Lung (tissue), 12 donors: ENCODE data around the gene GNLY. TPM values are rescaled to one million over a fixed set of nuclear protein-coding genes. Genes with fewer than 3 reads are reported as not detected.
A peak's percentile ranks its signal among the peaks of the same experiment; 100 is the strongest.
"Not testable (repeated sequence)": the region's sequence is repeated elsewhere in the genome, so short reads cannot be mapped to it uniquely, and the experiment has no call there.

Experiments
- ATAC-seq: fragments of 200-7000 bp; cut with Tn5 transposase; one replicate; pipeline ENCODE4 v1.9.1; 2020; ENCODE audit warnings: moderate number of reproducible peaks; ENCODE audit not compliant: insufficient read depth, low FRiP score
- DNase-seq, 3 donors: peaks; one replicate each; pipeline ENCODE4 v3.0.0-alpha.2; 2013 to 2017
- H3K27ac ChIP-seq, 2 donors: one replicate each; pipeline ENCODE4 v1.5.1; 2013; ENCODE audit warnings: mild to moderate bottlenecking in 2 of 2, moderate library complexity in 2 of 2, control low read depth in 1 of 2, inconsistent platforms in 1 of 2, low read depth in 1 of 2, low read length in 1 of 2
- H3K27me3 ChIP-seq, 3 donors: one replicate each; pipeline ENCODE4 v1.5.1; 2013; ENCODE audit warnings: low read length in 2 of 3; ENCODE audit not compliant: control insufficient read depth in 3 of 3, insufficient read depth in 3 of 3
- H3K36me3 ChIP-seq, 4 donors: one replicate each; pipeline ENCODE4 v1.5.1; 2013; ENCODE audit warnings: low read length in 4 of 4, mild to moderate bottlenecking in 1 of 4, moderate library complexity in 1 of 4; ENCODE audit not compliant: control insufficient read depth in 4 of 4, insufficient read depth in 4 of 4
- H3K4me1 ChIP-seq, 5 donors: one replicate each; pipeline ENCODE4 v1.5.1; 2013; ENCODE audit warnings: low read length in 5 of 5, mild to moderate bottlenecking in 2 of 5, moderate library complexity in 1 of 5; ENCODE audit not compliant: control insufficient read depth in 5 of 5, insufficient read depth in 5 of 5
- H3K4me3 ChIP-seq: one replicate; pipeline ENCODE4 v1.5.1; 2013; ENCODE audit warnings: mild to moderate bottlenecking, control low read depth, moderate library complexity
- H3K9ac ChIP-seq, 2 donors: one replicate each; pipeline ENCODE4 v1.5.1; 2013; ENCODE audit warnings: low read length in 2 of 2, control low read depth in 1 of 2; ENCODE audit not compliant: insufficient read depth in 1 of 2
- H3K9me3 ChIP-seq, 4 donors: one replicate each; pipeline ENCODE4 v1.5.1; 2013; ENCODE audit warnings: low read length in 3 of 4, mild to moderate bottlenecking in 1 of 4, moderate library complexity in 1 of 4; ENCODE audit not compliant: control insufficient read depth in 4 of 4, insufficient read depth in 3 of 4
- CTCF ChIP-seq: IDR thresholded peaks from 2 replicates; pipeline ENCODE4 v1.5.1; 2012; ENCODE audit warnings: mild to moderate bottlenecking; ENCODE audit errors: control extremely low read depth, extremely low read depth
- WGBS, 2 donors: extraction: QIAGEN DNeasy Blood & Tissue Kit; methylation state at CpG; one replicate each; pipeline ENCODE4 v1.1.7; 2013; 5-methylcytosine and 5-hydroxymethylcytosine counted together
- polyA plus RNA-seq, 2 donors: library from polyadenylated mRNA; stranded (reverse); fragments of 200-250 nt; gene quantifications; one replicate each; pipeline ENCODE4 v1.2.1, GENCODE V29; 2013
- total RNA-seq, 2 donors: library from RNA; depleted of rRNA in 1 of 2; stranded (reverse); fragments of >200 nt in 1 of 2; gene quantifications; one replicate each; pipeline ENCODE4 v1.2.1, GENCODE V29; 2014 to 2021
- donor health status: control.
- donor health status: control.
- donor health status: Bipolar disorder and iron deficiency.
- donor health status: healthy.
- donor health status: DM: yes; HTN: yes; CAD: no.

Gene GNLY
- total and polyA plus RNA-seq, 4 donors = 9.0 to 13.6 (median 12.1) TPM; not detected in 1

DNA sequence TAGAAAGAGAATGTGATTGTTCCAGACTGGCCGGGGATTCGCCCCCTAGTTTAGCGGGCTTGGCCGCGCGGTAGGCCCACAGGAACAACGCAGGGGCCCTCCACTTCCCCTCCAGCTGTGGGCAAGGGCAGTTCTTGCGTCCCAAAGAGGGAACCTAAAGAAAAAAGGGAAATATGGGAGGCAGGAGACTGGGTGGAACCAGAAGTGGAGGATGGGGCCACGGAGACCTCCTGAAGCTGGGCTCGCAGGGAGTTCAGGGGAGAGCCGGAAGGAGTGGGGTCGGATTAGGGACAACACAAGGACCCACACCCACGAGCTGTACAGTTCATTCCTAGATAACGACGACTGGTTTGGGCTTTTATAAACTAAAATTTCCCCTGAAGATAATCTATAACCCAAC is 18.2 kb downstream of the GNLY start:
- WGBS, 2 donors = 14 to 21% methylated on average over 15 of the region's 15 CpGs
- peaks cover 3 to 41% (median 26%) of the 10 kb centered on the region in 5 donors for H3K4me1 ChIP-seq

DNA sequence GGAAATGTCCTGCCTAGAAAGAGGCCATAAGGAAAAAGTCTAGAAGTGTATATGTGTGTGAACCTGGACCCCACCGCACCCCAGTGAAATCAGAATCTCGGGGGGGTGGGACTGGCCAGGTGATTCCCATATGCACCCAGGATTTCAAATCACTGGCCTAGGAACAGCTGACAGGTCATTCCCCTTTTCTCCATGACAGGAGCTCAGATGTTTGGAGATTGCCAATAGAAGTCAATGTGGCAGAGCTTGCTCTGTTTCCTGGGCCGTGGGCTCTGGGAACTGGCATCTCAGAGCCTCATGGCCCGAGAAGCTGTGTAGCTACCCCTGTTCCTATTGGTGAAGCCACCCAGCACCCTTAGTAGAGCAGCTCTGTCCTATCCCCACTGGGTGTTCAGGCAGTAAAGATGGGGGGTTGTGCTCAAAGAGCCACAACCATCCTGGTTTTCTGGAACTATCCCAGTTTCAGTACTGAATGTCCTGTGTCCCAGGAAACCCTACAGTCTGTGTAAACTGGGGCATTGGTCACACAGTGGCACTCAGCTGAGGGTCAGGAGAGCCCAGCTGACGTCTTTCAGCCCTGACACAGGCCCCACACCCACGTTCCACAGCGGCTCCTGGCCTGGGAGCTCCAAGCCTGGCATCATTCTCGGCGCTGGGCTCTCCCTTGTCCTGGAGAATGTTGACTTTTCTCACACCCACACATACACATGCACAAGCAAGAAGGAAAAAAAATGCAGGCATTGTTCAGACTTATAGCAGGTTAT is 18.9 kb downstream of the GNLY start:
- Histone ChIP-seq H3K4me1 (peaks cover 3 to 39% (median 26%) of the 10 kb centered on the region in 5 donors), H3K27ac (peak overlapping the region; percentile 77 to 97), H3K9ac (peak overlapping the region in 1 of 2 donors; percentile 1), H3K4me3 (no peak overlapping the region), H3K36me3 (no peaks in the 10 kb centered on the region), H3K27me3 (no peaks in the 10 kb centered on the region), H3K9me3 (no peaks in the 10 kb centered on the region)
- no peak for TF ChIP-seq CTCF
- peak; percentile 68 for ATAC-seq
- DNase-seq = peak; percentile 31 to 43 (median 37)
- 52 to 78% methylated on average over 9 of the region's 9 CpGs for WGBS, 2 donors

More for the DNA sequence above, 18.2 kb downstream of the GNLY start:
- Histone ChIP-seq H3K9me3 (no peaks in the 10 kb centered on the region), H3K27ac (peak overlapping the region; percentile 77 to 97), H3K27me3 (no peaks in the 10 kb centered on the region), H3K4me3 (no peak overlapping the region), H3K9ac (peak overlapping the region in 1 of 2 donors; percentile 1), H3K36me3 (no peaks in the 10 kb centered on the region)
- DNase-seq (no peak), ATAC-seq (no peak)
- no peak for TF ChIP-seq CTCF

- Histone ChIP-seq H3K27ac (peak overlapping the region in 1 of 2 donors; percentile 94), H3K4me3 (no peak overlapping the region), H3K36me3 (no peaks in the 10 kb centered on the region), H3K27me3 (no peaks in the 10 kb centered on the region), H3K9ac (no peak overlapping the region), H3K4me1 (peaks cover 3 to 39% (median 26%) of the 10 kb centered on the region in 5 donors), H3K9me3 (no peaks in the 10 kb centered on the region)
- WGBS, 2 donors = 70 to 92% methylated on average over 5 of the region's 5 CpGs
- ATAC-seq (no peak), DNase-seq (peak; percentile 59 to 81 (median 69))
- TF ChIP-seq CTCF = no peak
Observed at GRCh38 chr2:85713836-85714235, 19.7 kb downstream of the GNLY start.

GRCh38 chr2:85714421-85714820 is 20.3 kb downstream of the GNLY start:
- ATAC-seq, H3K36me3 ChIP-seq, H3K27me3 ChIP-seq, DNase-seq, H3K9me3 ChIP-seq, H3K4me3 ChIP-seq, H3K9ac ChIP-seq: not testable (repeated sequence)
- Histone ChIP-seq H3K4me1 (peaks cover 3 to 39% (median 26%) of the 10 kb centered on the region in 5 donors), H3K27ac (peak overlapping the region in 1 of 2 donors; percentile 94)
- WGBS, 2 donors = 70 to 74% methylated on average over 7 of the region's 7 CpGs
